ENCODE measurements around the gene MIA2.

DNA sequence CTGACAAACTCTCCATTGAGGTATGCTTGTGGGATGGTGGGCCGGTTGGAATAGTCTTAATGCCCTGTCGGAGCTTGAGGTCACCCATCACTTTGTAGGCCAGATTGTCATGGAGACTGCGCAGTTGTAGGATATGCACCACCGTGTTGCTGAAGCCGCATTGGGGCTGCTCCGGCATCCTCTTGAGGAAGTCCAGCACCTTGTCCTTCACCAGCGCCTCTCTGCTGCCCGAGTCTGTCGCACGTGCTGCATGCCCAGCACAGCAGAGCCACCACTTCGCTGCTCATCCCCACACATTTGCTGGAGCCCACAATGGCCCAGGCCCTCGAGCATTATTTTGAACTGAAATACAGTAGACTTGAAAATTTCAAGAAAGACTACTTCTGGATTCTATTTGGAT is 136.7 kb downstream of the MIA2 start:
- no peak for TF ChIP-seq GATA2 (IDR thresholded peaks at IDR 0.05; ENCODE audit: low read depth, low read length)
- TF ChIP-seq GATA3 (IDR thresholded peaks at IDR 0.05; ENCODE audit: low read depth, low read length) = no peak
